ENCODE measurements around the gene MGAT5.

The MGAT5 gene

GRCh38 chr2:134460583-134460998 is 206.7 kb downstream of the MGAT5 start:
- peak; percentile 76 for TF ChIP-seq RAD21 (IDR thresholded peaks at IDR 0.05; ENCODE audit: low read depth)
- no peak for TF ChIP-seq MAX (IDR thresholded peaks at IDR 0.05)
- no peak for TF ChIP-seq EGR1 (IDR thresholded peaks at IDR 0.05)
- TF ChIP-seq EP300 (IDR thresholded peaks at IDR 0.05; ENCODE audit: borderline replicate concordance): no peak

- TF ChIP-seq CREB1 (IDR thresholded peaks at IDR 0.05; ENCODE audit: low read depth): no peak
- TF ChIP-seq NFIC (IDR thresholded peaks at IDR 0.05): no peak
- TF ChIP-seq TAF1 (IDR thresholded peaks at IDR 0.05; ENCODE audit: low read depth): no peak
- no peak for TF ChIP-seq EP300 (IDR thresholded peaks at IDR 0.05; ENCODE audit: borderline replicate concordance)
- no peak for TF ChIP-seq ZBTB7A (IDR thresholded peaks at IDR 0.05; ENCODE audit: low read depth)
- no peak for TF ChIP-seq YY1 (IDR thresholded peaks at IDR 0.05; ENCODE audit: low read depth)
- no peak for TF ChIP-seq USF1 (IDR thresholded peaks at IDR 0.05)
- TF ChIP-seq TEAD4 (IDR thresholded peaks at IDR 0.05): no peak
- TF ChIP-seq FOXM1 (IDR thresholded peaks at IDR 0.05; ENCODE audit: borderline replicate concordance, low read depth): no peak
- no peak for TF ChIP-seq EGR1 (IDR thresholded peaks at IDR 0.05)
- no peak for TF ChIP-seq RAD21 (IDR thresholded peaks at IDR 0.05; ENCODE audit: low read depth)
- no peak for TF ChIP-seq TCF12 (IDR thresholded peaks at IDR 0.05; ENCODE audit: low read depth)
- no peak for TF ChIP-seq MAX (IDR thresholded peaks at IDR 0.05)
- TF ChIP-seq, protein P1, sequence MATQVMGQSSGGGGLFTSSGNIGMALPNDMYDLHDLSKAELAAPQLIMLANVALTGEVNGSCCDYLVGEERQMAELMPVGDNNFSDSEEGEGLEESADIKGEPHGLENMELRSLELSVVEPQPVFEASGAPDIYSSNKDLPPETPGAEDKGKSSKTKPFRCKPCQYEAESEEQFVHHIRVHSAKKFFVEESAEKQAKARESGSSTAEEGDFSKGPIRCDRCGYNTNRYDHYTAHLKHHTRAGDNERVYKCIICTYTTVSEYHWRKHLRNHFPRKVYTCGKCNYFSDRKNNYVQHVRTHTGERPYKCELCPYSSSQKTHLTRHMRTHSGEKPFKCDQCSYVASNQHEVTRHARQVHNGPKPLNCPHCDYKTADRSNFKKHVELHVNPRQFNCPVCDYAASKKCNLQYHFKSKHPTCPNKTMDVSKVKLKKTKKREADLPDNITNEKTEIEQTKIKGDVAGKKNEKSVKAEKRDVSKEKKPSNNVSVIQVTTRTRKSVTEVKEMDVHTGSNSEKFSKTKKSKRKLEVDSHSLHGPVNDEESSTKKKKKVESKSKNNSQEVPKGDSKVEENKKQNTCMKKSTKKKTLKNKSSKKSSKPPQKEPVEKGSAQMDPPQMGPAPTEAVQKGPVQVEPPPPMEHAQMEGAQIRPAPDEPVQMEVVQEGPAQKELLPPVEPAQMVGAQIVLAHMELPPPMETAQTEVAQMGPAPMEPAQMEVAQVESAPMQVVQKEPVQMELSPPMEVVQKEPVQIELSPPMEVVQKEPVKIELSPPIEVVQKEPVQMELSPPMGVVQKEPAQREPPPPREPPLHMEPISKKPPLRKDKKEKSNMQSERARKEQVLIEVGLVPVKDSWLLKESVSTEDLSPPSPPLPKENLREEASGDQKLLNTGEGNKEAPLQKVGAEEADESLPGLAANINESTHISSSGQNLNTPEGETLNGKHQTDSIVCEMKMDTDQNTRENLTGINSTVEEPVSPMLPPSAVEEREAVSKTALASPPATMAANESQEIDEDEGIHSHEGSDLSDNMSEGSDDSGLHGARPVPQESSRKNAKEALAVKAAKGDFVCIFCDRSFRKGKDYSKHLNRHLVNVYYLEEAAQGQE (IDR thresholded peaks at IDR 0.05; ENCODE audit: low read depth): no peak
- no peak for TF ChIP-seq CEBPB (IDR thresholded peaks at IDR 0.05)
These were observed 207.6 kb downstream of the MGAT5 start for GRCh38 chr2:134461511-134461910.

DNA sequence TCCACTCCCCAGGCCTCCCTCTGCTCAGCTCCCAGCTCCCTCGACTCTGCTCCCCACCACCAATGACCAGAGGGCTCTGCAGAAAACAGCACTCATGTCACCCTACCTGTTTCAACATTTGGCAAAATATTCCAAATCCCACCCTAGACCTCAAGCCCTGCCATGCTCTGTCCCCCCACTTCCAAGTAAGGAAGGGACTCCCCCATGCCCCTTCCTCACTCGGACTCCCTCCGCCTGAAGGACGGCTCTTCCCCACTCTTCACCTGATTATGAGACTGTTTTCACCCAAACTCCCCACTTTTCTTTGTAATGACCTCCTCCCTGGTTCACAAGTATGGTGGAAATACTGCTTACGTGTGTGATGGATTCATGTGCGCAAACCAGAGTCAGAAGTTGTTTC is 208.4 kb downstream of the MGAT5 start:
- no peak for TF ChIP-seq YY1 (IDR thresholded peaks at IDR 0.05; ENCODE audit: low read depth)
- TF ChIP-seq TEAD4 (IDR thresholded peaks at IDR 0.05): no peak
- TF ChIP-seq EGR1 (IDR thresholded peaks at IDR 0.05): no peak
- no peak for TF ChIP-seq ZBTB7A (IDR thresholded peaks at IDR 0.05; ENCODE audit: low read depth)
- TF ChIP-seq, protein P1 (IDR thresholded peaks at IDR 0.05; ENCODE audit: low read depth): no peak
- TF ChIP-seq MAX (IDR thresholded peaks at IDR 0.05): no peak
- no peak for TF ChIP-seq CEBPB (IDR thresholded peaks at IDR 0.05)
- TF ChIP-seq RAD21 (IDR thresholded peaks at IDR 0.05; ENCODE audit: low read depth): no peak
- no peak for TF ChIP-seq TAF1 (IDR thresholded peaks at IDR 0.05; ENCODE audit: low read depth)
- TF ChIP-seq TCF12 (IDR thresholded peaks at IDR 0.05; ENCODE audit: low read depth): no peak
- TF ChIP-seq NFIC (IDR thresholded peaks at IDR 0.05): no peak
- no peak for TF ChIP-seq USF1 (IDR thresholded peaks at IDR 0.05)
- TF ChIP-seq FOXM1 (IDR thresholded peaks at IDR 0.05; ENCODE audit: borderline replicate concordance, low read depth): no peak
- no peak for TF ChIP-seq EP300 (IDR thresholded peaks at IDR 0.05; ENCODE audit: borderline replicate concordance)
- no peak for TF ChIP-seq CREB1 (IDR thresholded peaks at IDR 0.05; ENCODE audit: low read depth)

DNA sequence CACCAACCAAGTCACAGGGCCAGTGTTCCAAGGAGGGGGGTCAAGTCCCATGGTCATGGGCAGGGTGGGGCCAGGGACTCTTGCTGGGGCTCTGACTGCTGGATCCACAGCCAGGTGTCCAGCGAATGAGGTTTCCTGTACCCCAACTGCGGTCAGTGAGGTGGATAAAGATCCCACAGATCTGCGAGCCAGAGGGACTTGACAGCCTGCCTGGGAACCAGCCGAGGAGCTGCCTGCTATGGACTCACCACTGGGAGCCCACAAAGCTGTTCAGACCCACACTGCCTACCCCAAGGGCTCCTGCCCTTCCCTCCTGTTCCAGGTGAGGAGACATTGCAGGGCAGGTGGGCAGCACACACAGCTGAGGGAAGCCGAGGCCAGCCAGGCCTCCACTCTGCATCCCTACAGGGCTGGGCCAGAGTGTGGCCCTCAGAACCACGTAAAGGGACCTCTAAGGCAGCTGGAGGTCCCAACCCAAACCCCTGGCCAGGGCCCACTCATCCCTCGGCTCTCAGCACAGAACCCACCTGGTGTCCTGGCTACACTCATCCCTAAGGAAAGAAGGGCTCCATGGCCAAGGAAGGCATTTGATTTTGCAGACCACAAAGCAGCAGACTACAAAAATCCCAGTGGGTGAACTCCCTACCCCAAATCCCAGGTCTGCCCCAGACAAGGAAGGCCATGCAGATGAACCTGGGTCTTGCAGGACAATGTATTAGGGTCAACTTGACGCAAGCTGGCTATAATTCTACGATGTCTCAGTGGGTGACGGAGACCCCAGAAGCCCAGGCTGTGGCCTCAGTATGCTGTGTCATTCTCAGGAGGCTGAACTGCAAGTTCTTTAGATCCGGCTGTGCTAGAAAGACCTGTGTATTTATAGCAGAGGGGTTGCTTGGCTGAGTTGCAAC is 209.2 kb downstream of the MGAT5 start:
- TF ChIP-seq CEBPB (IDR thresholded peaks at IDR 0.05) (no peak), EGR1 (IDR thresholded peaks at IDR 0.05) (no peak), FOXM1 (IDR thresholded peaks at IDR 0.05; ENCODE audit: borderline replicate concordance, low read depth) (no peak), RAD21 (IDR thresholded peaks at IDR 0.05; ENCODE audit: low read depth) (no peak), MAX (IDR thresholded peaks at IDR 0.05) (no peak), TAF1 (IDR thresholded peaks at IDR 0.05; ENCODE audit: low read depth) (no peak), EP300 (IDR thresholded peaks at IDR 0.05; ENCODE audit: borderline replicate concordance) (no peak), TCF12 (IDR thresholded peaks at IDR 0.05; ENCODE audit: low read depth) (no peak), TEAD4 (IDR thresholded peaks at IDR 0.05) (no peak), YY1 (IDR thresholded peaks at IDR 0.05; ENCODE audit: low read depth) (no peak), NFIC (IDR thresholded peaks at IDR 0.05) (no peak)
- TF ChIP-seq, protein P1 (IDR thresholded peaks at IDR 0.05; ENCODE audit: low read depth): no peak
